ENCODE results near the gene MAD1L1.
"Not testable (repeated sequence)": the region's sequence is repeated elsewhere in the genome, so short reads cannot be mapped to it uniquely, and the experiment has no call there.

MAD1L1 gene

DNA sequence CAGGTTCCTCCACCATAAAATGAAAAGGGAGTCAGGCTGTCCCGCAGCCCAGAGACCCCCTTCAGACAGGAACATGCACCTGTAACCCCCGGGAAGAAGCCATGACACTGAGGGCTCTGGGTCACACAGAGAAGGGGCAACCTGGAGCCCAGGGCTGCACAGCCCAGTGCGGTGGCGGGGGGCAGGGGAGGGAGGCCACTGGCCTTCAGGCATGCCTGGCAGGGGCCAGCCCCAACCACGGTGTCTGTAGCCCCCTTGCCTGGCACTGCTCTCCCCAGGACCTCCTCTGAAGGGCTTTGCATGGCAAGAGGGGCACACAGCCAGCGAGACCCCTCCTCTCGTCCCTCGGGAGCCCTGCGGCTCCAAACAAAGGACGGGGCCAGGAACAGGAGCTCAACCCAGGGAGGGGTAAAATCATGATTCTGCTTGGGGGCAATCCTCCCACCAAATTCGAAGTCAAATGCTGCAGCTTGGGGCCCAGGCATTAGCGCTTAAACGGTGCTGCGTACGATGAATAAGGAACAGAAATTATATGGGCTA, 235.1 kb downstream of the MAD1L1 start:
- no peak for DNase-seq (ENCODE audit: low read depth)
- H3K4me3 ChIP-seq (ENCODE audit: low read length): no peak overlapping the region
- TF ChIP-seq, protein P1, sequence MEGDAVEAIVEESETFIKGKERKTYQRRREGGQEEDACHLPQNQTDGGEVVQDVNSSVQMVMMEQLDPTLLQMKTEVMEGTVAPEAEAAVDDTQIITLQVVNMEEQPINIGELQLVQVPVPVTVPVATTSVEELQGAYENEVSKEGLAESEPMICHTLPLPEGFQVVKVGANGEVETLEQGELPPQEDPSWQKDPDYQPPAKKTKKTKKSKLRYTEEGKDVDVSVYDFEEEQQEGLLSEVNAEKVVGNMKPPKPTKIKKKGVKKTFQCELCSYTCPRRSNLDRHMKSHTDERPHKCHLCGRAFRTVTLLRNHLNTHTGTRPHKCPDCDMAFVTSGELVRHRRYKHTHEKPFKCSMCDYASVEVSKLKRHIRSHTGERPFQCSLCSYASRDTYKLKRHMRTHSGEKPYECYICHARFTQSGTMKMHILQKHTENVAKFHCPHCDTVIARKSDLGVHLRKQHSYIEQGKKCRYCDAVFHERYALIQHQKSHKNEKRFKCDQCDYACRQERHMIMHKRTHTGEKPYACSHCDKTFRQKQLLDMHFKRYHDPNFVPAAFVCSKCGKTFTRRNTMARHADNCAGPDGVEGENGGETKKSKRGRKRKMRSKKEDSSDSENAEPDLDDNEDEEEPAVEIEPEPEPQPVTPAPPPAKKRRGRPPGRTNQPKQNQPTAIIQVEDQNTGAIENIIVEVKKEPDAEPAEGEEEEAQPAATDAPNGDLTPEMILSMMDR (conservative IDR thresholded peaks at IDR 0.05; ENCODE audit: low read length): no peak

DNA sequence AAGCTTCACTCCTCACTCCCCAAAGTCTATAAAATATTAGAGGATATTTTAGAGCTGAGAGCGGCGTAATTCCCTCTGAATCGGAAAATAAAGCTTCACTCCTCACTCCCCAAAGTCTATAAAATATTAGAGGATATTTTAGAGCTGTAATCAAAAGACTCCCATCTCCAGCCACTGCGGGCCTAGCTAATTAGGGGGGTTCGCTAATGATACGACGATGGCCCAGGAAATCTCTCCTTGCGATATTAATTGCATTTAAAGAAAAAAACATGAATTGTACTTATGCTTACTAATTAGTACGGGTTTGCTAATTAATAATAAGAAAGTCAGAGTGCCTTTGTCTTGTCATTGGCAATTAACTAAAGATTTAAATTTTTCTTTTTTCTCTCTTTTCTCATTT, 235.9 kb downstream of the MAD1L1 start:
- TF ChIP-seq, protein P1 (conservative IDR thresholded peaks at IDR 0.05; ENCODE audit: low read length): no peak
- DNase-seq (ENCODE audit: low read depth): no peak
- no peak overlapping the region for H3K4me3 ChIP-seq (ENCODE audit: low read length)

DNA sequence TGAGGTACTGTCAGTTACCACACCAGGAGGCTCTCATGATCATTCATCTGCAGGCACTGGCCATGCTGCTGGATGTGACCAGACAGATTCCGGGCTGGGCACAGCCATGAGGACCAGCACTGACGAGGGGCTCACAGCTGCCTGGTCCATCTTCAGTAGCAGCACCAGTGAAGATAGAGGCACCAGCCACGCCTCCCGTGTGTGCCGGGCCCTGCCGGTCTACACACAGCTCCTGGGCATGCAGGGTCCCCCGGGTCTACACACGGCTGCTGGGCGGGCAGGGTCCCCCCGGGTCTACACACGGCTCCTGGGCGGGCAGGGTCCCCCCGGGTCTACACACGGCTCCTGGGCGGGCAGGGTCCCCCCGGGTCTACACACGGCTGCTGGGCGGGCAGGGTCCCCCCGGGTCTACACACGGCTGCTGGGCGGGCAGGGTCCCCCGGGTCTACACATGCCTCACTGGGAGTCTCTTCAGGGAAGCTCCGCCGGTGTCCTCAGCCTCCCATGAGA, 236.8 kb downstream of the MAD1L1 start:
- not testable (repeated sequence) for H3K4me3 ChIP-seq (ENCODE audit: low read length); DNase-seq (ENCODE audit: low read depth)

DNA sequence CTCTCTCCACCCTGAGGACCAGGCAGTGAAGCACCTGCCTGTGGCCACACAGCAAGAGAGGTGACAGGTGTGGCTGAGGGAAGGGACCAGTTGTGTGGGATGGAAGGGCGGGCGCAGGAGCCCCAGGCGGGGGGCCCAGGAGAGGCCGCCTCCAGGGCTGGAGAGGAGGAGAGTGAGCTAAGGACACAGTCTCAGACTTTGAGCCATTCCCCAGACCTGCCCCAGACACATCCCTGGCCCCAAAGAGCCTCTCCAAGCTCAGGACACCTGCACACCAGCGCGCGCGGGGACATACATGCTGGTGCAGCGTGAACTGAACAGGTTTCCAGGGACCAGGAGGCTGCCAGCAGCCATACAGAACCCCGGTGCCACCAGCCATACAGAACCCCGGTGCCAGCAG, 237.3 kb downstream of the MAD1L1 start:
- DNase-seq (ENCODE audit: low read depth): no peak
- TF ChIP-seq, protein P1 (conservative IDR thresholded peaks at IDR 0.05; ENCODE audit: low read length): no peak

DNA sequence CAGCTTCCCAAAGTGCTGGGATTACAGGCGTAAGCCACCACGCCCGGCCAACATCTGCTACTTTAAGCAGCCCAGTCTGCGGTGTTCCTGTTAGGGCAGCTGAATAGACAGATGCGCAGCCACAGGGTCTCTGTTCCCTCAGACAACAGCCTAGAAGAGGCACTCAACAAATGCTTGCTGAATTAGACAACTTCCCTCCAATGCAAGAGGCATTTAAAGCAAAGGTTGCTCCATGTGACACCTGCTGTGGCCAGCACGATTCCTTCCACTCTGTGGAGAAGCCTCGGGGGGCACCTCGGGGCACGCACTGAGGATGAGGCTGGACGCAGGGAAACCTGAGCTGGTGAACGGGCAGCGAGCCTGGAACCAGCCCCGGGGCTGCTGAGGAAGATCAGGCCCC, 237.8 kb downstream of the MAD1L1 start:
- H3K4me3 ChIP-seq (ENCODE audit: low read length): no peak overlapping the region
- TF ChIP-seq, protein P1 (conservative IDR thresholded peaks at IDR 0.05; ENCODE audit: low read length): no peak
- no peak for DNase-seq (ENCODE audit: low read depth)

More for the DNA sequence above, 237.3 kb downstream of the MAD1L1 start:
- no peak overlapping the region for H3K4me3 ChIP-seq (ENCODE audit: low read length)

DNA sequence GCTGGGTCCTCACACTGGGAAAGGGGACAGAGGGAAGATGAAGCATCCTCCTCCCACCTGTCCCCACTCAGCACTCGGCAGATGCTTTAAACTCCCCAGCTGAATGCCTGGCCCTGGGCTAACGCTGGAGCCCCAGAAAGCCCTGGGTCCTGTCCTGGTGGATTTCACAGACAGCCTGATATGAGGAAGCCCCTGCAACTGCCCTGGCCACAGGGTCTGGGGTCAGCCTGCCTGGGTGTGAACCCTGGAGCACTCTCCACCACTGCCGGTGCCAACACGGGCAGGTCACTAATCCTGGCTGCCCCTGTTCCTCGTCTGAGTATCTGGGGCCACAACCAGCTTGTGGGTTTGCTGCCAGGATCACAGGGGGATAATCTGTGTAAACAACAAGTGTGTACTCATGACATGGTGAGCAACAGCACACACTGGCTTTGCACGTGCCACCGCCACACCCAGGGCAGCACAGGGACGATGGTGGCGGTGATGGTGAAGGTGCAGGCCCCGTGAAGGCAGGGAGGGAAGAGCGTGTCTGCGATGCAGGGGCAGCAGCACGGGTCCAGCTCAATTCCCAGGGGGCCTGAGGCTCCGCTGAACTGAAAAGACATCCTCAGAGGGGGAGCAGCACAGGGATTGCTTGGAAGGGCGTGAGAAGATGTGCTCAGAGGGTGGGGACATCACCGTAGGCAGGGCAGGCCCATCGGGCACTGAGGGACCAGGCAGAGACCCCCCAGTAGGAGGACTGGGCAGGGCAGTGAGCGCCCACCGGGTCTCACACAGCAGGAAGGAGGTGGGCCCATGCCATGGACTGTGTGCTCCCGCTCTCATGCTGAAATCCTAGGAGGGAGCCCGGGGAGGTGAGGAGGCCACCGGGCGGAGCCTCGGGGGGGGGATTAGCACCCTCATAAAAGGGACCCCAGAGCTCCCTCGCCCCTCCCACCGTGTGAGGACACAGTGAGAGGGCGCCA, 238.7 kb downstream of the MAD1L1 start:
- TF ChIP-seq, protein P1 (conservative IDR thresholded peaks at IDR 0.05; ENCODE audit: low read length): no peak
- no peak overlapping the region for H3K4me3 ChIP-seq (ENCODE audit: low read length)
- DNase-seq (ENCODE audit: low read depth): no peak

DNA sequence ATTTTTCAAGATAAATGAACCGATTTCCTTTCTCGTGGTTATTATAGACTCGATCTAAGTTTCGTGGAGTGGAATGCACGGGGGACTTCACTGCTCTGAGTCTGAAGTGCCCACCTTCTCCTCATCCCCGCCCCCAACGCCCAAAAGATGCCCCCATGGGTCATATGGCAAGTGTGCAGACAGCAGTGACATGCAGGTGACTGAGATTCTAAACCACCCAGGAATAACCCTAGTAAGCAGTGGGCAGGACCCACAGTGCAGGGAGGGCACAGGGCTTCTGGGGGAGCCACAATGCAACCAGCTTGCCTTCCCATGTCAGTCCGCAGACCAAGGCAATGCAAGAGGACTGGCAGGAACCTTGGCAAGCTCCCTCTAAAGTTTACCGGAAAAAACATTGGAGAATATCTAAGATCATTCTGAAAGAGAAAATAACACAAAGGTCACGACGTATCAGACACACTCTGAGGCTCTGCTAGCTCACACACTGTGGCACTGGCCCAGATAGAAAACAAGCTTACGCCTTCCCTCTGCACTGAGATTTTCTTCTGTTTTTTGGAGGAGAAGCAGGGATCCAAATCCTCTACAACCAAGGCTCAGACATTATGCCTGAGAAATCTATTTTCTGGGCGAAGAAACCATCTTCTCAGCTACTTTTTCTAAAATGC, 239.6 kb downstream of the MAD1L1 start:
- TF ChIP-seq, protein P1 (conservative IDR thresholded peaks at IDR 0.05; ENCODE audit: low read length): no peak
- no peak overlapping the region for H3K4me3 ChIP-seq (ENCODE audit: low read length)
- no peak for DNase-seq (ENCODE audit: low read depth)
